ENCODE results near the gene EEF1G.
"Not testable (repeated sequence)": the region's sequence is repeated elsewhere in the genome, so short reads cannot be mapped to it uniquely, and the experiment has no call there.

The EEF1G gene

GRCh38 chr11:62573592-62574362 lies at the start of gene EEF1G:
Gene EEF1G, minus strand, starts transcription at chr11:62573891. Its CDS starts 49 bp downstream, at chr11:62573842.
- DNase-seq = peak; percentile 100

- no peak for DNase-seq
These were observed 48.9 kb upstream of the EEF1G start for GRCh38 chr11:62622476-62623089.

- DNase-seq = peak; percentile 99
These were observed 48.1 kb upstream of the EEF1G start, which contains the start of gene B3GAT3 for GRCh38 chr11:62621567-62622470. Gene B3GAT3, minus strand, starts transcription at chr11:62621986. Its CDS starts 39 bp downstream, at chr11:62621947.

GRCh38 chr11:62621027-62621566 lies 47.4 kb upstream of the EEF1G start:
- DNase-seq = no peak

GRCh38 chr11:62616957-62617356 lies 43.3 kb upstream of the EEF1G start:
- DNase-seq = not testable (repeated sequence)

GRCh38 chr11:62615521-62615920 lies 41.8 kb upstream of the EEF1G start:
- no peak for DNase-seq

GRCh38 chr11:62614275-62614674 lies 40.6 kb upstream of the EEF1G start:
- no peak for DNase-seq

- DNase-seq = no peak
These were observed 39.6 kb upstream of the EEF1G start for GRCh38 chr11:62613291-62613778.

GRCh38 chr11:62612366-62613290 lies 38.9 kb upstream of the EEF1G start, which contains the start of the genes EML3 and ROM1:
Gene EML3, minus strand, starts transcription at chr11:62612775. Its CDS starts 318 bp downstream, at chr11:62612457.
Gene ROM1, plus strand, starts transcription at chr11:62613257. Its CDS starts 25 bp downstream, at chr11:62613282.
- peak; percentile 83 for DNase-seq

GRCh38 chr11:62611705-62612365 lies 38.1 kb upstream of the EEF1G start:
- DNase-seq = peak; percentile 35

GRCh38 chr11:62610814-62611704 lies 37.4 kb upstream of the EEF1G start:
- DNase-seq = no peak

- DNase-seq = no peak
These were observed 36.7 kb upstream of the EEF1G start for GRCh38 chr11:62610403-62610802.

GRCh38 chr11:62608776-62609175 lies 35.1 kb upstream of the EEF1G start:
- no peak for DNase-seq

GRCh38 chr11:62607714-62608113 lies 34.0 kb upstream of the EEF1G start:
- DNase-seq = peak; percentile 64

GRCh38 chr11:62605902-62606301 lies 32.2 kb upstream of the EEF1G start:
- DNase-seq = no peak

GRCh38 chr11:62605467-62605866 lies 31.8 kb upstream of the EEF1G start:
- DNase-seq = no peak

GRCh38 chr11:62604460-62605120 lies 30.9 kb upstream of the EEF1G start:
- DNase-seq = no peak

- no peak for DNase-seq
These were observed 30.1 kb upstream of the EEF1G start for GRCh38 chr11:62603776-62604299.

- no peak for DNase-seq
These were observed 29.3 kb upstream of the EEF1G start for GRCh38 chr11:62603072-62603408.

Measured in suppressor macrophage treated with lipopolysaccharide for 4 hours (primary cell).